Measurements from ENCODE around the gene CACNA1G.

DNA sequence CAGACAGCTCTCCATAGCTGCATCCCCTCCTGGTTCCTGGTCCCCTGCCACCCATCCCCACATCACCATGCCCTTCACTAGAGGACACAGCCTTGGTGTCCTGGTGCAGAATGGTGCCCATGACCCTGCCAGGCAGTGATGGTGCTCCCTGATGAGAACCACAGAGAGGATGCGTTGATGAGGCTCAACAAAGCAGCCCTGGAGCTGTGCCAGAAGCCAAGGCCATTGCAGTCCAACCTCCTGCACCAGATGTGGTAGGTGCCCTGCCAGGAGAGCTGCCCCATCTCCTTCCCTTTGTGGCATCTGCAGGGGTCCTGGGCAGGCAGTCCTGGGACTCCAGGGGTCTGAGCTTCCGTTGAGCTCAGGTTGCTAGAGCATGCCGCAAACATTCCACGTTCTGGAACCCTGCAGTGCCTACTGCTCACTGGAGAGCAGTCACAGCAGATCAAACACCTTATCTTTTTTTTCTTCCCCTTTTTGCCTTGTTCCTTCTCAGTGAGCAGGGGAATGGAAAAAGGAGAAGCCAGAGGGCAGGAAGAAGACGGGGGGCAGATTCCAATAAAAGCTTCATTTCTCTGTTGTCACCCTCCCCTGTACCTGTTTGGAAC is 33.3 kb upstream of the CACNA1G start:
- no peak for TF ChIP-seq EZH2phosphoT487 (IDR thresholded peaks at IDR 0.05; ENCODE audit: insufficient read depth, low read depth)
- TF ChIP-seq EZH2 (IDR thresholded peaks at IDR 0.05; ENCODE audit: insufficient read depth, poor library complexity, severe bottlenecking): no peak
